Ovary (tissue), 9 donors: ENCODE data around the gene TUBB4B. TPM values are rescaled to one million over a fixed set of nuclear protein-coding genes. Genes with fewer than 3 reads are reported as not detected.

Experiments
- DNase-seq, 5 donors: peaks; one replicate each; pipeline ENCODE4 v3.0.0-alpha.2; 2019 to 2020
- H3K27ac ChIP-seq, 2 donors: fragments of 200-600 bp; one replicate each; pipeline versions ENCODE4 v1.5.1 to v1.8.0; 2019 to 2022
- H3K27me3 ChIP-seq: fragments of 200-600 bp; one replicate; pipeline ENCODE4 v1.8.0; 2022
- H3K36me3 ChIP-seq: fragments of 200-600 bp; sonication (generic); one replicate; pipeline ENCODE4 v1.5.1; 2019
- H3K4me1 ChIP-seq: one replicate; pipeline ENCODE4 v1.8.1; 2013; ENCODE audit warnings: mild to moderate bottlenecking, moderate library complexity; ENCODE audit not compliant: insufficient read depth
- H3K4me3 ChIP-seq: fragments of 200-600 bp; sonication (generic); one replicate; pipeline ENCODE4 v1.5.1; 2017
- H3K9me3 ChIP-seq, 2 donors: fragments of 200-600 bp in 1 of 2; sonication (generic) in 1 of 2; one replicate each; pipeline versions ENCODE4 v1.5.1 to v1.8.1; 2013 to 2019; ENCODE audit warnings: mild to moderate bottlenecking in 1 of 2, moderate library complexity in 1 of 2
- EP300 ChIP-seq: sonication (generic); formaldehyde crosslinking; IDR thresholded peaks from one replicate; pipeline ENCODE4 v1.6.1; 2017; ENCODE audit warnings: antibody characterized with exemption
- POLR2A ChIP-seq: fragments of 450-650 bp; IDR thresholded peaks from one replicate; pipeline ENCODE4 v1.6.1; 2017; ENCODE audit warnings: antibody characterized with exemption, mild to moderate bottlenecking, moderate library complexity
- WGBS, 3 donors: extraction: QIAGEN DNeasy Blood & Tissue Kit in 1 of 3; methylation state at CpG; one replicate each; pipeline versions ENCODE4 v1.1.5 to v1.1.7; 2013 to 2017; 5-methylcytosine and 5-hydroxymethylcytosine counted together
- intact Hi-C, 4 donors: fragments of 100-400 bp; cut with DNase I; formaldehyde crosslinking; loops; one replicate each; pipeline versions ENCODE4 v1.11.0 to v1.15.1; 2022 to 2023
- polyA plus RNA-seq, 2 donors: library from polyadenylated mRNA; stranded (reverse); fragments of 200-250 nt in 1 of 2; fragments of 350-450 nt in 1 of 2; fragmentation: Illumina TruSeq in 1 of 2; extraction: RNeasy Lipid Tissue Mini Kit (QIAGEN cat#74804) in 1 of 2; gene quantifications; one replicate each; pipeline ENCODE4 v1.2.3, GENCODE V29; 2013 to 2014
- total RNA-seq, 7 donors: library from RNA; depleted of rRNA in 2 of 7; stranded (reverse); fragments of >200 nt in 2 of 7; fragmentation: NEBNext Ultra II Directional in 3 of 7; extraction: Animal tissue kit (Norgen Biotek cat#: 25700) in 3 of 7; gene quantifications; one replicate each; pipeline versions ENCODE4 v1.1.0 to v1.2.4, GENCODE V29; 2016 to 2023
- TF ChIP-seq, protein P1 (sequence below), 3 donors: fragments of 450-650 bp in 2 of 3; fragments of 200-600 bp in 1 of 3; IDR thresholded peaks; one replicate each; pipeline versions ENCODE4 v1.5.1 to v1.8.0; 2016 to 2022; ENCODE audit warnings: antibody characterized with exemption in 3 of 3, mild to moderate bottlenecking in 1 of 3
- donor health status: DM: no; HTN: no; CAD: no; lungs with moderate emphysema.
- donor health status: DM: no; HTN: no; CAD: no.
- donor health status: Bipolar disorder and iron deficiency.
- donor health status: DM: yes; HTN: yes; CAD: no.
- donor health status: DM: no; HTN: no; CAD: no.
- donor health status: DM: yes; HTN: yes; CAD: no.

The TUBB4B gene
- total and polyA plus RNA-seq, 9 donors, result 62.8 to 234 (median 135) TPM

DNA sequence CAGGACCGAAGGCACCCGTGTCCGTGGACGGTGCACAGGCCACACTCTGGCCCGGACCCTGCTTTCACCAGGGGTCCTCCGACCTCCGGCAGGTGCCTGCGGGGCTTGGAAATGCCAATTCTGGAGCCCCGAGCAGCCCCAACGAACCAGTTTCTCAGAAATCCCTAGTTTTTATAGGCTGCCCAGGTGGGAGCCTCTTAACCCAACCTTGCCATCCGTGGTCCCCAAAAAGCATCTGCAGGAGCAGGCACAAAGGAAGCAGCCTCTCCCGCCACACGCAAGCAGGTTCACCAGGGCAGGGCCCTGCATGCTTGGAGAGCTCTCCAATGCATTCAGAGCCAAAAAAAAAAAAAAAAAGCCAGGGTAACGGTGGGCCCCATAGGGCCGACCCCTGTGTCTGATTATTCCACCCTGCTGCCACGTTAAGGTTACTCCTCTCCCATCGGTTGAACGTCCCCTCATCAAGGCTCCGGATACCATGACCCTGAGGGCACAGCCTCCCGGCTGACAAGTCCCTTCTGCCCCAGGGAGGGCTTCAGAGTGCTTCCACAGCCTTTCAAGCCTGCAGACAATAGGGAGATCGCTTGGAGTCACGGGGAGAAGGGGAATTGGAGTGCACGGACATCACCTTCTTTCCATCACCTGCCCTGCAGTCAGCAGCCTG is 39.8 kb upstream of the TUBB4B start:
- Histone ChIP-seq H3K9me3 (no peaks in the 10 kb centered on the region), H3K27ac (peak overlapping the region in 1 of 2 donors; percentile 16), H3K27me3 (no peaks in the 10 kb centered on the region), H3K4me1 (peaks cover 23% of the 10 kb centered on the region), H3K36me3 (no peaks in the 10 kb centered on the region), H3K4me3 (peak overlapping the region; percentile 62)
- intact Hi-C loops, result no loop called here
- TF ChIP-seq POLR2A (no peak), EP300 (no peak)
- TF ChIP-seq, protein P1, sequence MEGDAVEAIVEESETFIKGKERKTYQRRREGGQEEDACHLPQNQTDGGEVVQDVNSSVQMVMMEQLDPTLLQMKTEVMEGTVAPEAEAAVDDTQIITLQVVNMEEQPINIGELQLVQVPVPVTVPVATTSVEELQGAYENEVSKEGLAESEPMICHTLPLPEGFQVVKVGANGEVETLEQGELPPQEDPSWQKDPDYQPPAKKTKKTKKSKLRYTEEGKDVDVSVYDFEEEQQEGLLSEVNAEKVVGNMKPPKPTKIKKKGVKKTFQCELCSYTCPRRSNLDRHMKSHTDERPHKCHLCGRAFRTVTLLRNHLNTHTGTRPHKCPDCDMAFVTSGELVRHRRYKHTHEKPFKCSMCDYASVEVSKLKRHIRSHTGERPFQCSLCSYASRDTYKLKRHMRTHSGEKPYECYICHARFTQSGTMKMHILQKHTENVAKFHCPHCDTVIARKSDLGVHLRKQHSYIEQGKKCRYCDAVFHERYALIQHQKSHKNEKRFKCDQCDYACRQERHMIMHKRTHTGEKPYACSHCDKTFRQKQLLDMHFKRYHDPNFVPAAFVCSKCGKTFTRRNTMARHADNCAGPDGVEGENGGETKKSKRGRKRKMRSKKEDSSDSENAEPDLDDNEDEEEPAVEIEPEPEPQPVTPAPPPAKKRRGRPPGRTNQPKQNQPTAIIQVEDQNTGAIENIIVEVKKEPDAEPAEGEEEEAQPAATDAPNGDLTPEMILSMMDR (IDR thresholded peaks at IDR 0.05), result no peak
- 10 to 14% (median 12%) methylated on average over 22 to 23 of the region's 23 CpGs for WGBS, 3 donors
- no peak for DNase-seq

DNA sequence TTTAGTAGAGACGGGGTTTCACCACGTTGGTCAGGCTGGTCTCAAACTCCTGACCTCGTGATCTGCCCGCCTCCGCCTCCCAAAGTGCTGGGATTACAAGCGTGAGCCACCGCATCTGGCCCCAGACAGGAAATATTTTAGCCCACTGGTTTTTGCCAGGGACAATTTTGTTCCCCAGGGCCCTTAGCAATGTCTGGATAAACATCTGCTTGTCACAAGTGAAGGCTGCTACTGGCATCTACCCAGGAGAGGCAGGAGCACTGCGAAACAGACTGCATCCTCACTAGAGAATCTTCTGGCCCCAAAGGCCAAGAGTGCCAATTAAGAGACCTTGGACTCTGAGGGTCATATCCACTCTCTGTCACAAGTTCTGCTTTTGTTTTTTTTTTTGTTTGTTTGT is 38.1 kb upstream of the TUBB4B start:
- intact Hi-C loops, result no loop called here

DNA sequence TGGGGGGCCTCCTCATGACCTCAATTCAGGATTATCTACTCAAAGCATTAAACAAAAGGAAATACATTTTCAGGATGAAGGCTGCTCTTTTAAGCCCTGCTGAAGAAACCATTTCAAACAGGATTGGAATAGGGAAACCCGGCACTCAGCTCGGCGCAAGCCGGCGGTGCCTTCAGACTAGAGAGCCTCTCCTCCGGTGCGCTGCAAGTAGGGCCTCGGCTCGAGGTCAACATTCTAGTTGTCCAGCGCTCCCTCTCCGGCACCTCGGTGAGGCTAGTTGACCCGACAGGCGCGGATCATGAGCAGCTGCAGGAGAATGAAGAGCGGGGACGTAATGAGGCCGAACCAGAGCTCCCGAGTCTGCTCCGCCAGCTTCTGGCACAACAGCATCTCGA is 36.4 kb upstream of the TUBB4B start:
- no peaks in the 10 kb centered on the region for H3K36me3 ChIP-seq
- DNase-seq, result no peak
- peaks cover 13% of the 10 kb centered on the region for H3K4me1 ChIP-seq
- whole genome bisulfite sequencing, 3 donors, result 7 to 13% (median 10%) methylated on average over 21 of the region's 21 CpGs
- no peak overlapping the region for H3K27ac ChIP-seq
- peak overlapping the region; percentile 91 for H3K4me3 ChIP-seq
- no peak for TF ChIP-seq EP300
- TF ChIP-seq, protein P1 (IDR thresholded peaks at IDR 0.05), result no peak
- TF ChIP-seq POLR2A, result no peak
- intact Hi-C loops, result no loop called here
- no peaks in the 10 kb centered on the region for H3K27me3 ChIP-seq
- no peaks in the 10 kb centered on the region for H3K9me3 ChIP-seq

More for the DNA sequence above, 38.1 kb upstream of the TUBB4B start:
- no peak overlapping the region for H3K27ac ChIP-seq
- H3K36me3 ChIP-seq, result no peaks in the 10 kb centered on the region
- no peaks in the 10 kb centered on the region for H3K27me3 ChIP-seq
- no peaks in the 10 kb centered on the region for H3K9me3 ChIP-seq
- no peak for DNase-seq
- WGBS, 3 donors, result 74 to 79% (median 75%) methylated on average over 8 of the region's 8 CpGs
- peaks cover 23% of the 10 kb centered on the region for H3K4me1 ChIP-seq
- H3K4me3 ChIP-seq, result no peak overlapping the region
- TF ChIP-seq POLR2A (no peak), EP300 (no peak)
- TF ChIP-seq, protein P1 (IDR thresholded peaks at IDR 0.05), result no peak

DNA sequence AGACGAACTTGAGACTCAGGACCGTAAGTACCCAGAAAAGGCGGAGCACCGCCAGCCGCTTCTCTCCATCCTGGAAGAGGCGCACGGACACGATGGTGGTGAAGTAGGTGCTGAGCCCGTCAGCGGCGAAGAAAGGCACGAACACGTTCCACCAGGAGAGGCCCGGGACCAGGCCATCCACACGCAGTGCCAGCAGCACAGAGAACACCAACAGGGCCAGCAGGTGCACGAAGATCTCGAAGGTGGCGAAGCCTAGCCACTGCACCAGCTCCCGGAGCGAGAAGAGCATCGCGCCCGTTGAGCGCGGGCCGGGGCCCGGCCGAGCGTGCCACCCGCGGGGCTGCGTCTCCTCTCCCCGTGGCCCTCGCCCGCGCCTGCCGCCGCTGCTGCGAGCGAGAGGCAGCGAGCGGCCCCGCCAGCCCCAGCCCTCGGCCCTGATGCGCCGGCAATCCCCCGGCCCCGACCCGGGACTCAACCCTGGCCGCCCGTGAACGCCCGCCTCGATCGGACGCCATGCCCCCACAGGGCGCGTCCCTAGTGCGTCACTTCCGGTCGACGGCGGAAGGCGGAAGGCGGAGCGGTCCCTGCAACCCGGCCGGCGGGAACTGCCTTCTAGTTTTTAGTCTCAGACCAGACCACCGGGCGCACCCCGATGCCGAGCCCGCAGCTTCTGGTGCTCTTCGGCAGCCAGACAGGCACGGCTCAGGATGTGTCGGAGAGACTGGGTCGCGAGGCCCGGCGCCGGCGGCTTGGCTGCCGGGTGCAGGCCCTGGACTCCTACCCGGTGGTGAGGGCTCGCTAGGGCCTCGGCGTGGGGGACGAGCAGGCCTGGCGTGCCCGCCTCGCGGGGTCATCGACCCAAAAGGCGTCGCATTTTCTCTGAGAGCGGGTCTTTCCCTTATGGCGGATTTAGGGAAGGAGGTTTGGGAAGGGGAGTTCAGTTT is 35.7 kb upstream of the TUBB4B start, which contains the start of the genes NDOR1 and TMEM203:
Gene NDOR1, plus strand, starts transcription at position 575 of the 944 bp plus-strand sequence. Its CDS starts 78 bp downstream, at position 653.
Gene TMEM203, minus strand, starts transcription at position 523 of the 944 bp plus-strand sequence. Its CDS starts 234 bp downstream, at position 289.
- intact Hi-C loops, result no loop called here
- Histone ChIP-seq H3K36me3 (no peaks in the 10 kb centered on the region), H3K27me3 (no peaks in the 10 kb centered on the region), H3K4me3 (peak within 1 kb of the TSS; percentile 91), H3K27ac (peak within 1 kb of the TSS in 1 of 2 donors; percentile 79), H3K9me3 (no peaks in the 10 kb centered on the region), H3K4me1 (peaks cover 13% of the 10 kb centered on the region)
- TF ChIP-seq, protein P1 (IDR thresholded peaks at IDR 0.05), result no peak
- TF ChIP-seq POLR2A, result peak; percentile 58
- DNase-seq, result peak; percentile 90 to 94 (median 92)
- WGBS, 3 donors, result 0 to 1% (median 1%) methylated on average over 45 to 98 of the region's 98 CpGs
